GM13977 (cell line): Measurements from ENCODE around the gene RANBP17.
"Not testable (repeated sequence)": the region's sequence is repeated elsewhere in the genome, so short reads cannot be mapped to it uniquely, and the experiment has no call there.

Experiments used
- DNase-seq: peaks from one replicate; pipeline ENCODE4 v3.0.0; 2012; ENCODE audit warnings: low spot score
- CTCF ChIP-seq: IDR thresholded peaks from 2 replicates; pipeline ENCODE4 v1.5.1; 2012; ENCODE audit warnings: mild to moderate bottlenecking, control low read depth; ENCODE audit not compliant: insufficient read depth; ENCODE audit errors: extremely low read depth, missing control alignments
- in situ Hi-C: fragments of 300-500 bp; cut with MboI; formaldehyde crosslinking; loops from one replicate; pipeline ENCODE4 v1.12.0; 2022; ENCODE audit warnings: low sequenced_read_pairs, low pct_unique_long_range_greater_than_20kb, mixed read lengths, inconsistent platforms; ENCODE audit not compliant: unreplicated experiment

Gene RANBP17

GRCh38 chr5:170826117-170826516 lies 35.7 kb upstream of the RANBP17 start:
- in situ Hi-C loops, result no loop called here
- TF ChIP-seq CTCF, result no peak
- DNase-seq, result no peak

- in situ Hi-C loops, result no loop called here
- no peak for TF ChIP-seq CTCF
- no peak for DNase-seq
Measured at GRCh38 chr5:170832241-170832640, 29.6 kb upstream of the RANBP17 start.

- in situ Hi-C loops, result not testable (repeated sequence)
Measured at GRCh38 chr5:170833981-170834380, 27.8 kb upstream of the RANBP17 start.

GRCh38 chr5:170836226-170836625 lies 25.6 kb upstream of the RANBP17 start:
- in situ Hi-C loops, result no loop called here
- DNase-seq, result no peak
- no peak for TF ChIP-seq CTCF

More at GRCh38 chr5:170833981-170834380, 27.8 kb upstream of the RANBP17 start:
- DNase-seq, result not testable (repeated sequence)

GRCh38 chr5:170843870-170844269 lies 17.9 kb upstream of the RANBP17 start:
- TF ChIP-seq CTCF, result no peak
- in situ Hi-C loops, result no loop called here

GRCh38 chr5:170844651-170845050 lies 17.2 kb upstream of the RANBP17 start:
- DNase-seq, result no peak
- no peak for TF ChIP-seq CTCF
- in situ Hi-C loops, result no loop called here

More at GRCh38 chr5:170843870-170844269, 17.9 kb upstream of the RANBP17 start:
- no peak for DNase-seq

GRCh38 chr5:170846416-170846815 lies 15.4 kb upstream of the RANBP17 start:
- in situ Hi-C loops, result no loop called here
- DNase-seq, result no peak
- TF ChIP-seq CTCF, result no peak
